Measurements from ENCODE around the gene NDUFA7.
"Not testable (repeated sequence)": the region's sequence is repeated elsewhere in the genome, so short reads cannot be mapped to it uniquely, and the experiment has no call there.

- TF ChIP-seq, protein P1, sequence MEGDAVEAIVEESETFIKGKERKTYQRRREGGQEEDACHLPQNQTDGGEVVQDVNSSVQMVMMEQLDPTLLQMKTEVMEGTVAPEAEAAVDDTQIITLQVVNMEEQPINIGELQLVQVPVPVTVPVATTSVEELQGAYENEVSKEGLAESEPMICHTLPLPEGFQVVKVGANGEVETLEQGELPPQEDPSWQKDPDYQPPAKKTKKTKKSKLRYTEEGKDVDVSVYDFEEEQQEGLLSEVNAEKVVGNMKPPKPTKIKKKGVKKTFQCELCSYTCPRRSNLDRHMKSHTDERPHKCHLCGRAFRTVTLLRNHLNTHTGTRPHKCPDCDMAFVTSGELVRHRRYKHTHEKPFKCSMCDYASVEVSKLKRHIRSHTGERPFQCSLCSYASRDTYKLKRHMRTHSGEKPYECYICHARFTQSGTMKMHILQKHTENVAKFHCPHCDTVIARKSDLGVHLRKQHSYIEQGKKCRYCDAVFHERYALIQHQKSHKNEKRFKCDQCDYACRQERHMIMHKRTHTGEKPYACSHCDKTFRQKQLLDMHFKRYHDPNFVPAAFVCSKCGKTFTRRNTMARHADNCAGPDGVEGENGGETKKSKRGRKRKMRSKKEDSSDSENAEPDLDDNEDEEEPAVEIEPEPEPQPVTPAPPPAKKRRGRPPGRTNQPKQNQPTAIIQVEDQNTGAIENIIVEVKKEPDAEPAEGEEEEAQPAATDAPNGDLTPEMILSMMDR (IDR thresholded peaks at IDR 0.05; ENCODE audit: low read depth, low read length, poor library complexity, severe bottlenecking), result not testable (repeated sequence)
- not testable (repeated sequence) for TF ChIP-seq EZH2phosphoT487 (IDR thresholded peaks at IDR 0.05; ENCODE audit: borderline replicate concordance, low read length)
These were observed 2.3 kb downstream of the NDUFA7 start for GRCh38 chr19:8318835-8319234.

Measured in DOHH2 (cell line).